ENCODE data around the gene RIC8A. TPM values are rescaled to one million over a fixed set of nuclear protein-coding genes. Genes with fewer than 3 reads are reported as not detected.

The RIC8A gene
- polyA plus RNA-seq, 1 donor from 2014 or later, result 128 TPM

DNA sequence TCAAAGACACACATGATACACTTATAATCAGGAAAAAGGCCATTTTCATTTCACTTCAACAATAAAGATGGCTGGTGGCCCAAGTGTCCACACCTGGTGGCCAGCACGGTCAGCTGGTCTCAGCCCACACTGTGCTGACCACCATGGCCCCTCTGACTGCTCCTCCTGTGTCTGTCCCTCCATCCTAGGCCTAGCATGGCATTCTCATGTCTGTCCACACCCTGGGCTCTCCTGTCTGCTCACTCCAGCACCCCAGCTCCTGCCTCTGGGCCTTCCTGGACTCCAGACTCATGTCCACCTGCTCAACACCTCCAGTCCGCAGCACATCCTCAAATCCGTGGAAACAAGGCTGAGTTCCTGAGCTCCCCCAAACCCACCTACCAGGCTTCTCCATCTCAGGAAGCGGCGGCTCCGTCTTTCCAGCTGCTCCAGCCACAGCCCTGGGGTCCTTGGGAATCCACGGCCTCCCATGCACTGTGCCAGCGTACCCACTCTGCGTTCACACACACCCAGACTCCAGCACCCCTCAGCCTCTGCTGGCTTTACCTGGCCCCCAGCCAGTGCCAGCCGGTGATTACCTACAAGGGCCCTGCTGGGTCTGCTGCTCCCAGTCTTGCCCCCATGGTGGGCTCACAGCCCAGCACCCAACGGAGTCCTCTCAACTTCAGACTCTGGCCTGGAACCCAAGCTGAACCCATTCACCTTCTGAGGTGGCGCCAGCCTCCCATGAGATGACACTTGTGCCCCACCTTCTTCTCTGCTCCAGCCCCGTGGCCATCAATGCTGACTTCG is 14.7 kb downstream of the RIC8A start:
- Histone ChIP-seq H3K4me3 (ENCODE audit: low read length) (no peak overlapping the region), H3K27me3 (ENCODE audit: insufficient read depth, low read depth, low read length) (no peaks in the 10 kb centered on the region), H3K27ac (ENCODE audit: low read length) (no peak overlapping the region), H3K9me3 (ENCODE audit: low read length) (no peaks in the 10 kb centered on the region), H4K20me1 (ENCODE audit: insufficient read depth) (no peaks in the 10 kb centered on the region), H2AFZ (ENCODE audit: low read depth, low read length) (no peak overlapping the region), H3K9ac (ENCODE audit: low read length) (no peak overlapping the region), H3K36me3 (ENCODE audit: insufficient read depth, low read length) (no peaks in the 10 kb centered on the region), H3K79me2 (replicated peaks; ENCODE audit: insufficient read depth, low read length) (no peaks in the 10 kb centered on the region), H3K4me2 (ENCODE audit: low read length) (no peak overlapping the region), H3K9me2 (ENCODE audit: insufficient read depth, low read length) (no peaks in the 10 kb centered on the region), H3F3A (ENCODE audit: insufficient read depth, low read length, poor library complexity, severe bottlenecking) (no peaks in the 10 kb centered on the region)
- TF ChIP-seq, protein P1, sequence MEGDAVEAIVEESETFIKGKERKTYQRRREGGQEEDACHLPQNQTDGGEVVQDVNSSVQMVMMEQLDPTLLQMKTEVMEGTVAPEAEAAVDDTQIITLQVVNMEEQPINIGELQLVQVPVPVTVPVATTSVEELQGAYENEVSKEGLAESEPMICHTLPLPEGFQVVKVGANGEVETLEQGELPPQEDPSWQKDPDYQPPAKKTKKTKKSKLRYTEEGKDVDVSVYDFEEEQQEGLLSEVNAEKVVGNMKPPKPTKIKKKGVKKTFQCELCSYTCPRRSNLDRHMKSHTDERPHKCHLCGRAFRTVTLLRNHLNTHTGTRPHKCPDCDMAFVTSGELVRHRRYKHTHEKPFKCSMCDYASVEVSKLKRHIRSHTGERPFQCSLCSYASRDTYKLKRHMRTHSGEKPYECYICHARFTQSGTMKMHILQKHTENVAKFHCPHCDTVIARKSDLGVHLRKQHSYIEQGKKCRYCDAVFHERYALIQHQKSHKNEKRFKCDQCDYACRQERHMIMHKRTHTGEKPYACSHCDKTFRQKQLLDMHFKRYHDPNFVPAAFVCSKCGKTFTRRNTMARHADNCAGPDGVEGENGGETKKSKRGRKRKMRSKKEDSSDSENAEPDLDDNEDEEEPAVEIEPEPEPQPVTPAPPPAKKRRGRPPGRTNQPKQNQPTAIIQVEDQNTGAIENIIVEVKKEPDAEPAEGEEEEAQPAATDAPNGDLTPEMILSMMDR (IDR thresholded peaks at IDR 0.05; ENCODE audit: poor library complexity, severe bottlenecking), result no peak
- TF ChIP-seq EZH2 (IDR thresholded peaks at IDR 0.05; ENCODE audit: borderline replicate concordance, insufficient read depth, low read length, poor library complexity, severe bottlenecking) (no peak), RAD21 (conservative IDR thresholded peaks at IDR 0.05) (no peak), POLR2AphosphoS5 (IDR thresholded peaks at IDR 0.05) (no peak), EP300 (conservative IDR thresholded peaks at IDR 0.05; ENCODE audit: poor library complexity, severe bottlenecking) (no peak), SMC3 (conservative IDR thresholded peaks at IDR 0.05; ENCODE audit: poor library complexity) (no peak), TAF1 (IDR thresholded peaks at IDR 0.05; ENCODE audit: low read depth) (no peak), MXI1 (conservative IDR thresholded peaks at IDR 0.05; ENCODE audit: poor library complexity, severe bottlenecking) (no peak)
- TF ChIP-seq, protein P2, sequence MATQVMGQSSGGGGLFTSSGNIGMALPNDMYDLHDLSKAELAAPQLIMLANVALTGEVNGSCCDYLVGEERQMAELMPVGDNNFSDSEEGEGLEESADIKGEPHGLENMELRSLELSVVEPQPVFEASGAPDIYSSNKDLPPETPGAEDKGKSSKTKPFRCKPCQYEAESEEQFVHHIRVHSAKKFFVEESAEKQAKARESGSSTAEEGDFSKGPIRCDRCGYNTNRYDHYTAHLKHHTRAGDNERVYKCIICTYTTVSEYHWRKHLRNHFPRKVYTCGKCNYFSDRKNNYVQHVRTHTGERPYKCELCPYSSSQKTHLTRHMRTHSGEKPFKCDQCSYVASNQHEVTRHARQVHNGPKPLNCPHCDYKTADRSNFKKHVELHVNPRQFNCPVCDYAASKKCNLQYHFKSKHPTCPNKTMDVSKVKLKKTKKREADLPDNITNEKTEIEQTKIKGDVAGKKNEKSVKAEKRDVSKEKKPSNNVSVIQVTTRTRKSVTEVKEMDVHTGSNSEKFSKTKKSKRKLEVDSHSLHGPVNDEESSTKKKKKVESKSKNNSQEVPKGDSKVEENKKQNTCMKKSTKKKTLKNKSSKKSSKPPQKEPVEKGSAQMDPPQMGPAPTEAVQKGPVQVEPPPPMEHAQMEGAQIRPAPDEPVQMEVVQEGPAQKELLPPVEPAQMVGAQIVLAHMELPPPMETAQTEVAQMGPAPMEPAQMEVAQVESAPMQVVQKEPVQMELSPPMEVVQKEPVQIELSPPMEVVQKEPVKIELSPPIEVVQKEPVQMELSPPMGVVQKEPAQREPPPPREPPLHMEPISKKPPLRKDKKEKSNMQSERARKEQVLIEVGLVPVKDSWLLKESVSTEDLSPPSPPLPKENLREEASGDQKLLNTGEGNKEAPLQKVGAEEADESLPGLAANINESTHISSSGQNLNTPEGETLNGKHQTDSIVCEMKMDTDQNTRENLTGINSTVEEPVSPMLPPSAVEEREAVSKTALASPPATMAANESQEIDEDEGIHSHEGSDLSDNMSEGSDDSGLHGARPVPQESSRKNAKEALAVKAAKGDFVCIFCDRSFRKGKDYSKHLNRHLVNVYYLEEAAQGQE (IDR thresholded peaks at IDR 0.05; ENCODE audit: borderline replicate concordance), result no peak

DNA sequence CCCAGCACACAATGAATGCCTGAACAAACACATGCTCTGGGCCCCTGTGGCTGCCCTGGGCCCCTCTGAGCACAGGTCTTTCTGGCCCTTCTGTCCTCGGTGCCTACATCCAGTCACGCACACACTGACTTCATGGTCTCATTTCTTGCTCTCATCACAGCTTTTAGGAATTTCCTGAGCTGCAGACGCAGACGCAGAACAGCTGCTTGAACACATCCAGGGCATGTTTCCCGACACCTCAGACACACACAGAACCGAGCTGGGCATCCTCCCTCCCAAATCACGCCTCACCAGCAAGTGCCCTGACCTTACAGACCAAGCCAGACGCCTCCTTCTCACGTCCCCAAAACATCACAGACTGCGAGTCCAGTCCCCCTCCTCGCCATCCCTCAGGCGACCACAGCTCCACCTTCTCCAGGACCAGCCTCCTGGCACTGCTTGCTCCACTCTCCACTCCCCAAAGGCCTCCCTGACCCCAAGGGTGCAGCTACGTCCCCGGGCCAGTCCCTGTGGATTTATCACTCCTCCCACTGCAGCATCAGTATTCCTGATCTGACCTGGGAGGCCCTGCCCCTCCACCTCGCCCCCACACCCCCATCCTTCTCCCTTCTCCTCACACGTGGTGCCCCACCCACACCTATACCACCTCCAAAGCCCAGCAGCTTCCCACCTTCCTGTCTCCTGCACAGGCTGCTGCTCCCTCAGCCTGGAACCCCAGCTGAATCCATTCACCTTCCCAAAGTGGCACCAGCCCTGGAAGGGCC is 15.7 kb downstream of the RIC8A start:
- Histone ChIP-seq H3K9me3 (ENCODE audit: low read length) (no peaks in the 10 kb centered on the region), H3K4me3 (ENCODE audit: low read length) (no peak overlapping the region), H3K27ac (ENCODE audit: low read length) (no peak overlapping the region), H3K9me2 (ENCODE audit: insufficient read depth, low read length) (no peaks in the 10 kb centered on the region), H4K20me1 (ENCODE audit: insufficient read depth) (no peaks in the 10 kb centered on the region), H3K27me3 (ENCODE audit: insufficient read depth, low read depth, low read length) (no peaks in the 10 kb centered on the region), H3K4me2 (ENCODE audit: low read length) (no peak overlapping the region), H3K9ac (ENCODE audit: low read length) (no peak overlapping the region), H3K79me2 (replicated peaks; ENCODE audit: insufficient read depth, low read length) (peaks cover 3% of the 10 kb centered on the region), H3F3A (ENCODE audit: insufficient read depth, low read length, poor library complexity, severe bottlenecking) (no peaks in the 10 kb centered on the region), H3K36me3 (ENCODE audit: insufficient read depth, low read length) (no peaks in the 10 kb centered on the region), H2AFZ (ENCODE audit: low read depth, low read length) (no peak overlapping the region)
- TF ChIP-seq POLR2AphosphoS5 (IDR thresholded peaks at IDR 0.05) (no peak), MXI1 (conservative IDR thresholded peaks at IDR 0.05; ENCODE audit: poor library complexity, severe bottlenecking) (no peak)
- TF ChIP-seq, protein P1 (IDR thresholded peaks at IDR 0.05; ENCODE audit: poor library complexity, severe bottlenecking), result no peak
